GM18867 (cell line): ENCODE data around the gene CHFR.
"Not testable (repeated sequence)": the region's sequence is repeated elsewhere in the genome, so short reads cannot be mapped to it uniquely, and the experiment has no call there.

Experiments
- ATAC-seq: cut with Tn5 transposase; IDR thresholded peaks from one replicate; pipeline ENCODE4 v1.9.1; 2021; ENCODE audit warnings: mild to moderate bottlenecking, moderate library complexity; ENCODE audit not compliant: unreplicated experiment

Gene CHFR

GRCh38 chr12:132842449-132843045, 44.9 kb downstream of the CHFR start:
- ATAC-seq = no peak

GRCh38 chr12:132841151-132841550, 46.3 kb downstream of the CHFR start:
- no peak for ATAC-seq

GRCh38 chr12:132840536-132840935, 46.9 kb downstream of the CHFR start:
- no peak for ATAC-seq

GRCh38 chr12:132839558-132840235, 47.7 kb downstream of the CHFR start:
- no peak for ATAC-seq

GRCh38 chr12:132838410-132839080, 48.9 kb downstream of the CHFR start:
- ATAC-seq = no peak

- ATAC-seq = no peak
Observed at GRCh38 chr12:132837693-132838409, 49.6 kb downstream of the CHFR start.

- no peak for ATAC-seq
Observed at GRCh38 chr12:132836795-132837331, 50.5 kb downstream of the CHFR start.

GRCh38 chr12:132836230-132836629, 51.2 kb downstream of the CHFR start:
- not testable (repeated sequence) for ATAC-seq

- no peak for ATAC-seq
Observed at GRCh38 chr12:132835076-132836025, 52.1 kb downstream of the CHFR start.

GRCh38 chr12:132834181-132834711, 53.2 kb downstream of the CHFR start:
- ATAC-seq = no peak

GRCh38 chr12:132833341-132833740, 54.1 kb downstream of the CHFR start:
- no peak for ATAC-seq

- ATAC-seq = no peak
Observed at GRCh38 chr12:132831771-132832170, 55.6 kb downstream of the CHFR start.

- peak; percentile 90 for ATAC-seq
Observed at GRCh38 chr12:132828706-132829534, 58.5 kb downstream of the CHFR start, which contains the start of gene GOLGA3. Gene GOLGA3, minus strand, starts transcription at chr12:132828869. Its CDS starts 6,741 bp downstream, at chr12:132822128.

- peak; percentile 36 for ATAC-seq
Observed at GRCh38 chr12:132827763-132828703, 59.4 kb downstream of the CHFR start.

- ATAC-seq = no peak
Observed at GRCh38 chr12:132825861-132826260, 61.5 kb downstream of the CHFR start.

GRCh38 chr12:132825089-132825488, 62.3 kb downstream of the CHFR start:
- ATAC-seq = no peak

GRCh38 chr12:132824053-132824452, 63.4 kb downstream of the CHFR start:
- no peak for ATAC-seq

- ATAC-seq = no peak
Observed at GRCh38 chr12:132818562-132818961, 68.8 kb downstream of the CHFR start.
